ENCODE results near the gene FRMD3. TPM values are rescaled to one million over a fixed set of nuclear protein-coding genes. Genes with fewer than 3 reads are reported as not detected.

FRMD3 gene
- total and polyA plus RNA-seq, 10 donors, result 0.82 to 45.8 (median 18.9) TPM

DNA sequence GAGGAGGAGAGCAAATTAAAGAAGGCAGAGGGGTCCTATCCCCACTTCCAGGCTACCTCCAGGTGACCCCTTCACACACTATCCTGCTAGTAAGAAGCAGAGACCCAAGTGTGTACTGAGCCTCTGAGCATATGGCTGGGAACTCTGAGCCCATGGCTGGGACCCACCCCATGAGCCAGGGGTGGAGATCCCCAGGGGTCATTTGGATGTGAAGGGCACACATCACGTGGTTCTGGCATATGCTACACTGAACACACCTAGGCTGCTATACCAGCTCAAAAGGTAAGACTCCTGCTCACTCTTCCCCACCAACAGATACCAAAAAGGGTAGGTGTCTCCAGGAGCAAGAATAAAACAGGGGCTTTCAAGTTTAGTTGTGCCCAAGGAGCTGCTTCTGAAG is 149.9 kb downstream of the FRMD3 start:
- Histone ChIP-seq H3K9me3 (peaks cover 0 to 9% (median 0%) of the 10 kb centered on the region in 8 donors), H3K4me3 (no peak overlapping the region), H3K27ac (no peak overlapping the region), H3K36me3 (peaks cover 0 to 13% (median 0%) of the 10 kb centered on the region in 6 donors), H3K4me1 (peaks cover 0 to 7% (median 0%) of the 10 kb centered on the region in 6 donors), H3K27me3 (replicated peaks in 1 of 7) (no peaks in the 10 kb centered on the region)
- 50 to 68% (median 67%) methylated on average over 1 of the region's 1 CpG for WGBS, 5 donors
- DNase-seq, result no peak
- no peak for TF ChIP-seq POLR2A (IDR thresholded peaks at IDR 0.05)
- TF ChIP-seq POLR2AphosphoS5 (IDR thresholded peaks at IDR 0.05), result no peak
- TF ChIP-seq, protein P1, sequence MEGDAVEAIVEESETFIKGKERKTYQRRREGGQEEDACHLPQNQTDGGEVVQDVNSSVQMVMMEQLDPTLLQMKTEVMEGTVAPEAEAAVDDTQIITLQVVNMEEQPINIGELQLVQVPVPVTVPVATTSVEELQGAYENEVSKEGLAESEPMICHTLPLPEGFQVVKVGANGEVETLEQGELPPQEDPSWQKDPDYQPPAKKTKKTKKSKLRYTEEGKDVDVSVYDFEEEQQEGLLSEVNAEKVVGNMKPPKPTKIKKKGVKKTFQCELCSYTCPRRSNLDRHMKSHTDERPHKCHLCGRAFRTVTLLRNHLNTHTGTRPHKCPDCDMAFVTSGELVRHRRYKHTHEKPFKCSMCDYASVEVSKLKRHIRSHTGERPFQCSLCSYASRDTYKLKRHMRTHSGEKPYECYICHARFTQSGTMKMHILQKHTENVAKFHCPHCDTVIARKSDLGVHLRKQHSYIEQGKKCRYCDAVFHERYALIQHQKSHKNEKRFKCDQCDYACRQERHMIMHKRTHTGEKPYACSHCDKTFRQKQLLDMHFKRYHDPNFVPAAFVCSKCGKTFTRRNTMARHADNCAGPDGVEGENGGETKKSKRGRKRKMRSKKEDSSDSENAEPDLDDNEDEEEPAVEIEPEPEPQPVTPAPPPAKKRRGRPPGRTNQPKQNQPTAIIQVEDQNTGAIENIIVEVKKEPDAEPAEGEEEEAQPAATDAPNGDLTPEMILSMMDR (IDR thresholded peaks at IDR 0.05 in 8 of 11, conservative IDR thresholded peaks at IDR 0.05 in 3 of 11), result no peak
- intact Hi-C loops (cut with DNase I; ENCODE audit: low total_unique reads), result no loop called here

DNA sequence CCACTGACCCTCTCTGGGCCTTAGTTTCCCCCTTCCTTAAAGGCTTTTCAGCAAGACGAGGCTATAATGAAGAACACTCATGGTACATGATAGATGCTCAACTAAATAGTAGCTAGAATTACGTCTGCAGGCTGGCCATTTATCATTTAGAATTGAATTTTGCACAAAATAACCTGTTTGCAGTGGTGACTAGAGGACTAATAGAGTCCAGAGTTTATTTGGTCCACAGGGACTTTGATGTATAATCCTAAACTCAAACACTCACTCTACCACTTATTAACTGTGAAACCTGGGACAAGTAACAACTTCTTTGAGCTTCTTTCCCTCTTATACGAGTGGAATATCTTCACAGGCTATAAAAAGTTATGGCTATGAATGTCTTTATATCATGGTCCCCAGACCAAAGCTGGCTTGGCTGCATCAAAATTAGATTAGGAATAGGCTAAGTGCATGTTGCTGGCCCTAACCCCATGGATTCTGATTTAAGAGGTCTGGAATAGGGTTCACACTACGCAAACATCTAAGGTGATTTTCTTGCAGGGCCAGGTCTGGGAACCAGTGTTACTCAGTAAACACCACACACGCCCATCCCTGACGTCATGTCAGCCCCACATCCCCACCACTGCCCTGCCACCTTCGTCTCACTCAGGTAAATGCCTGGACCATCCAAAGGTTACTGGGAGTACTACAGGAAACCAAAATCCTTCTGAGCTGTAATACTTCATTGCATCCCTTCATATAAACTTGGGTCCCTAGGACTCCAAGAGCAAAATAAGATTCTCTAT is 150.6 kb downstream of the FRMD3 start:
- no peaks in the 10 kb centered on the region for H3K27me3 ChIP-seq (replicated peaks in 1 of 7)
- H3K36me3 ChIP-seq, result peaks cover 0 to 13% (median 0%) of the 10 kb centered on the region in 6 donors
- H3K9me3 ChIP-seq, result peaks cover 0 to 17% (median 6%) of the 10 kb centered on the region in 8 donors
- H3K4me3 ChIP-seq, result no peak overlapping the region
- no peak overlapping the region for H3K27ac ChIP-seq
- intact Hi-C loops (cut with DNase I; ENCODE audit: low total_unique reads), result no loop called here
- DNase-seq, result no peak
- TF ChIP-seq, protein P1 (IDR thresholded peaks at IDR 0.05 in 8 of 11, conservative IDR thresholded peaks at IDR 0.05 in 3 of 11), result no peak
- TF ChIP-seq POLR2AphosphoS5 (IDR thresholded peaks at IDR 0.05) (no peak), POLR2A (IDR thresholded peaks at IDR 0.05) (no peak)
- peaks cover 0 to 7% (median 0%) of the 10 kb centered on the region in 6 donors for H3K4me1 ChIP-seq
- 87 to 94% (median 91%) methylated on average over 7 of the region's 7 CpGs for WGBS, 5 donors

DNA sequence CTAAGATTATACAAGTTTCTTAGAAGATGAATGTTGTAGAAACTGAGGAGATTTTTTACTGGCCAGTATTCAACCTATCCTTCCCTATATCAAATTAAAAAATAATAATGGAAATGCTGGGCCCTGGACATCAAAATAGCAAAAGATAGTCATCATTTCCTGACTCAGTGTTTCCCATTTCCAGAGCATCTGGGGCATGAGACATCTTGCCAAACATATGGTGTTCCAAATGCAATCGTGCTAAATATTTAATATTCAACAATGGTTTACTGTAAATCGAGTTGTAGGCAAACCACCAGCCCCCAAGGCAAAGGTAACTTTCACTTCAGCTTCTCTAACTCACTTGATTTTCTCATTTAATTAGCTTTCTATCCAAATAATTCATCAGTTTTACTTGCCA is 152.9 kb downstream of the FRMD3 start:
- 69 to 83% (median 76%) methylated on average over 2 of the region's 2 CpGs for WGBS, 5 donors
- TF ChIP-seq POLR2A (IDR thresholded peaks at IDR 0.05), result no peak
- TF ChIP-seq, protein P1 (IDR thresholded peaks at IDR 0.05 in 8 of 11, conservative IDR thresholded peaks at IDR 0.05 in 3 of 11), result no peak
- no peak for TF ChIP-seq POLR2AphosphoS5 (IDR thresholded peaks at IDR 0.05)

DNA sequence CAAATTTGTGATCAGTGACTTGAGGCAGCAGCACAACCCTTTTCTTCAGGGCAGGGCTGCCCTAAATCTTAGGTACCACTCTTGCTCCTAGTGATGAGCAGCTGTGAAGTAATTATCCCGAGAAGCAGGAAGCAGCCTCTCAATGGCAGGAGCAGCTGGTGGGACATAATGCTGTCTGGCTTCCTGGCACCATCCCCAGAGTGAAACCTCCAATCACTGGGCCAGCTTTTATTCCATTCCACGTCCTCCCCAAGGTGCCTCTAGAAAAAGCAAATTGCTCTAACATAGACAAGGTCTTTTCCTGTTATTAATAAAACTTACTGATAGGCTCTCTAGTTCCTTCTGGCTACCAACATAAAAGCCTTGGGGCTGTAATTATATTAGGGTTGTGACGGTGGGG is 154.0 kb downstream of the FRMD3 start:
- peaks cover 0 to 20% (median 6%) of the 10 kb centered on the region in 8 donors for H3K9me3 ChIP-seq
- no peak for DNase-seq
- H3K4me1 ChIP-seq, result peaks cover 0 to 7% (median 0%) of the 10 kb centered on the region in 6 donors
- intact Hi-C loops (cut with DNase I; ENCODE audit: low total_unique reads), result no loop called here
- H3K27ac ChIP-seq, result no peak overlapping the region
- H3K4me3 ChIP-seq, result no peak overlapping the region
- peaks cover 0 to 10% (median 0%) of the 10 kb centered on the region in 6 donors for H3K36me3 ChIP-seq
- no peak for TF ChIP-seq POLR2A (IDR thresholded peaks at IDR 0.05)
- TF ChIP-seq POLR2AphosphoS5 (IDR thresholded peaks at IDR 0.05), result no peak
- TF ChIP-seq, protein P1 (IDR thresholded peaks at IDR 0.05 in 8 of 11, conservative IDR thresholded peaks at IDR 0.05 in 3 of 11), result no peak
- no peaks in the 10 kb centered on the region for H3K27me3 ChIP-seq (replicated peaks in 1 of 7)
- 47 to 51% (median 49%) methylated on average over 3 of the region's 3 CpGs for WGBS, 5 donors

More for the DNA sequence above, 152.9 kb downstream of the FRMD3 start:
- no peaks in the 10 kb centered on the region for H3K27me3 ChIP-seq (replicated peaks in 1 of 7)
- no peak overlapping the region for H3K4me3 ChIP-seq
- DNase-seq, result no peak
- intact Hi-C loops (cut with DNase I; ENCODE audit: low total_unique reads), result no loop called here
- H3K27ac ChIP-seq, result no peak overlapping the region
- peaks cover 0 to 13% (median 0%) of the 10 kb centered on the region in 6 donors for H3K36me3 ChIP-seq
- peaks cover 0 to 18% (median 6%) of the 10 kb centered on the region in 8 donors for H3K9me3 ChIP-seq
- peaks cover 0 to 7% (median 0%) of the 10 kb centered on the region in 6 donors for H3K4me1 ChIP-seq
